ENCODE results near the gene ITGB5.
"Not testable (repeated sequence)": the region's sequence is repeated elsewhere in the genome, so short reads cannot be mapped to it uniquely, and the experiment has no call there.

- TF ChIP-seq TAF1, POLR2AphosphoS5, POLR2A, POU2F2 (IDR thresholded peaks at IDR 0.05; ENCODE audit: low read depth, low read length): not testable (repeated sequence)
These were observed 129.2 kb downstream of the ITGB5 start for GRCh38 chr3:124757926-124758325.
